SK-MEL-5 (cell line): ENCODE measurements around the gene POLR2B. TPM values are rescaled to one million over a fixed set of nuclear protein-coding genes. Genes with fewer than 3 reads are reported as not detected.
"Not testable (repeated sequence)": the region's sequence is repeated elsewhere in the genome, so short reads cannot be mapped to it uniquely, and the experiment has no call there.

ENCODE experiments used
- DNase-seq: peaks from one replicate; pipeline ENCODE4 v3.0.0-alpha.2; 2016; ENCODE audit warnings: low read depth, low spot score
- in situ Hi-C: cut with HindIII; loops from 2 replicates; pipeline ENCODE4 v1.10.0; 2016; ENCODE audit warnings: low sequenced_read_pairs, high pct_unique_total_duplicates, low pct_unique_long_range_greater_than_20kb
- total RNA-seq: library from RNA; depleted of rRNA; stranded (reverse); fragments of >200 nt; shearing (Covaris generic); gene quantifications from 2 replicates; pipeline ENCODE4 v1.2.3, GENCODE V29; 2014

The POLR2B gene
- total RNA-seq, 1 experiment from 2014 or later: 162 TPM

DNA sequence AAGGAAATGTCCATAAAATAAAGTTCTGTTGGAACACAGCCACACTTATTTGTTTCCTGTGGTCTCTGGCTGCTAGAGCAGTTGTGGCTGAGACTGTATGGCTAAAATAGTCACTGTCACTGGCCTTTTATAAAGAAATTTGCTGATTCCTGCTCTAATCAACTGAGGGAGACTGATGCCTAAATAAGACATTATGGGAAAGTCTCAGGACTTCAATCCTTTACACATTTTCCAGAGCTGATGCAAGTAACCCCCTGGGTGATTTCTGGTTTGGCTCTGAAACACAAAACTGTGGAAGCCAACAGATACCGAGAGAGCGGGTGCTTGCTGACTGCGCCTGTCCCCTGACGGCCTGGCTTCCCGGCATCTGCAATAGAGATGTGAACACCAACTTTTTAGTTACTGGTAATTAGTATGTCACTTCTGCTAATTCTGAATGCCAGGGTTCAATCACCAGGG is 64.0 kb downstream of the POLR2B start:
- in situ Hi-C loops: no loop called here
- no peak for DNase-seq

DNA sequence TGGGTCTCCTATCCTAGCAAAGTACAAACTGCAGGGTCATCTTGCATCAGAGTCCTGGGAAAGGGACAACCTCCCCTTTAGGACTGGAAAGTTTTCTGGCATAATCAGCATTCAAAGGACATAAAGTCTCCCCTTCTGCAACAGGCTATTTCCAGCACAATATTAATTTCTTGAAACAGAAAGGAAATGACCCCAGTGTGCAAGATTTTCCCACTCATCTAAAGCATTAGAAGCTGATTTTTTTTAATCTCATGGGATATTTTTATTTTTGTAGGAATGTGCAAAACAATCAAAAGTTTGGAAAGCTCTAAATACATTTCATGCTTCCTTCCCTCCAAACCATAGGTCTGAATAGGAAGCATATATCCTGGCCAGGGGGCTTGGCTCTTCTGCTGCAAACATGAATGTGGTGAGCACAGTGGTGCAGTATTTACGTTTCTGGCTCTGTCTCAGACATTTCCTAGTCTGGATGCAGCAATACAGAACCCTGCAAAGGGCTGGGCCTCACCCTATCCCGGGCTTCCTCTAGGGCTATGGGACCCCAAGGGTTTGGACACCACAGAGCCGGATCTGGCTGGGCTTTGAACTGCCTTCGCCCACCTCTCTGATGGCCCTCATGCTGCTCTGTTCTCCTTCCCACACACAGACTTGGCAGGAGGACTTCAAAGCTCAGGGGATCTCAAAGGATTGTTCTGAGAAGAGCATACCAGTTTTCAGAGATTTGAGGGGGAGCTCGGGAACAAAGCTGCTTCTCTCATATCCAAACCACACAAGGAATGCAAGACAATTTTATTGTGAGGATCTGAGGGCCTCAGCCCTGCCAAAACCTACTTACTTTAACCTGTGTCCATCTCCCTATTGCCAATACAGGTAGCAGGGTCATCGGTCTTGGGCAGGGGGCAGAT is 64.9 kb downstream of the POLR2B start:
- in situ Hi-C loops: no loop called here
- peak; percentile 55 for DNase-seq

DNA sequence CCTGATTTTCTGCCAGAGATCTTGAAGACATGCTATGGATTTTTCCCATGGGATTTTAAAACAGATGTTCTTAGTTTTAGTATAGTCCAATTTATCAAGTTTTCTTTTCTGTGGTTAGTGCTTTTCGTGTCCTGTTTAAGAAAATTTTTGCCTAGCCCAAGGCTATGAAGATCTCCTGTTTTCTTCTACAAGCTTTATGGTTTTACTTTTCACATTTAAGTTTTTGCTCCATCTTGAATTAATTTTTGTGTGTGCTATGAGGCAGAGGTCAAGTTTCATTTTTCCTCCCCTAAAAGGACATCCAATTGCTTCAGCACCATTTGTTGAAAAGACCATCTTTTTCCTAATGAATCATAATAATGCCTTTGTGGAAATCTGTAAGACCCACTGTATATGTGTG is 65.6 kb downstream of the POLR2B start:
- DNase-seq: no peak
- in situ Hi-C loops: no loop called here

DNA sequence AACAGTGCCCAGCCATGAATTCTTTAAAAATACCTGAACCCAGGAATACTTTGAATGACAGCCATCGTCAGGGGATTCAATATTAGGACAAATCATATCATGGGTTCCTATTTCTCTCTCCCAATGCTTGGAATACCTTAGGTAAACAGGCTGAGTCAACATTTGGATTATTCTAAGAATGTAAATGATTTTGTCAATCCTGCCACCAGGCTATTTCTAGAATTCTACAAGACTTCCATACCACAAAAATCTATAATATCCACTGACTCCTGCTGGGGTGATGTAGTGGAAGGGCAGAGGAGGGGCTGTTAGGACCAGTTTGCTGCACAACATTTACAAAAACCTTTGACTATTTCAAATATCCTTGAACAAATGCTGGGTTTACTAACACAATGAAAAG is 66.3 kb downstream of the POLR2B start:
- no peak for DNase-seq
- in situ Hi-C loops: no loop called here

DNA sequence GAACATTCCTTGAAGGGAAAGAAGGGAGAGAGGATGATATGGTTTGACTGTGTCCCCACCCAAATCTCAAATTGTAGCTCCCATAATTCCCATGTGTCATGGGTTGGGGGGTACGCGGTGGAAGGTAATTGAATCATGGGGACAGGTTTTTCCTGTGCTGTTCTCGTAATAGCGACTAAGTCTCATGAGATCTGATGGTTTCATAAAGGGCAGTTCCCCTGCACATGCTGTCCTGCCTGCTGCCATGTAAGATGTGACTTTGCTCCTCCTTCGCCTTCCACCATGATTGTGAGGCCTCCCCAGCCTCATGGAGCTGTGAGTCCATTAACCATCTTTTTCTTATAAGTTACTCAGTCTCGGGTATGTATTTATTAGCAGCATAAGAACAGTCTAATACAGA is 68.3 kb downstream of the POLR2B start:
- in situ Hi-C loops, DNase-seq: not testable (repeated sequence)

DNA sequence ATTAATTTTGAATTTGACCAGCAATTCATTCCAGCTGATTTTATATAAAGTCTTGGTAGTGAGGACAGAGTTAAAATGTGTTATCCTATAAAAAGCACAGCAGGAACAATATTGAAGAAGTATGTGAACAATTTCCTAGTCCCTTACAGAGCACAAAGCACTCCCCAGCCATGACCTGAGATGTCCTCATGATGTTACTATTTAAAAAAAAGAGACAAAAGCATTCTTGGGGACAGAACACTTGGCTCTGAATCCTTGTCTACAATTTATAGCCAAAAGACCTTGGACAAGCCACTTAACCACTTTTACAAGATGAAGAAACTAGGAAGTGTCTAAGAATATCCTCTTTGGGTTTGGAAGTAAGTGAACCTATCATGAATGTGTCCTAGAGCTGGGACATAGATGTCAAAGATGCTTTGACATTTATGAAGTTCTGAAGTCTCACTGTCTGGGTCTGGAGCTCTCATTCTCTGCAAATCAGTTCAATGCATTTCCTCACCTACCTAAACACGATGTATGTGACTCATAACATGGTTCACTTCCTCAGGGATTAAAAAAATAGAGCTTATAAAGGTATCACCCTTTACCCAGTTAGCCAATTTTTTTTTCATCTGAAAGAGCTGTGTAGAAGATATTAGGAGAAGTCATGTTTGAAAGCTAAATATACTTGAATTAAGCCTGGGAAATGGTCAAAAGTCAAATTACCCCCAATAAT is 70.1 kb downstream of the POLR2B start:
- in situ Hi-C loops: no loop called here
- DNase-seq: no peak

DNA sequence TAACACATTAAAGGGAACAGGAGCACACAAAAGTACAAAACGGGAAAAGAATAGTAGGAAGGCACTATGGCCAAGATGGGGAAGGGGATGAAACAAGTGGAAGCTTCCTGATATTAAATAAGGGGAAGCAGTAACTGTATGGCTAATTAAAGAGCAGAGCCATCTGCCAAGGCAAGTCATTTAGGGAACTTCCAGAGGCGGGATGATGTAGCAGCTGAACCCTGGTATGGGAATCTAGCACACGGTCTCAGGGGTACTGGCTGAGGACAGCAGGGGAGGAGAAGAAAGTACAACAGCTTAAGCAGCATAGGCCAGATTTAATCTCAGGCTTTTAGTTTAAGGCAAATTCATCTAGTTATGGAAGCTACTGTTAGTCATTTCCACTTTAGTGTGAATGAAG is 72.4 kb downstream of the POLR2B start:
- no peak for DNase-seq
- in situ Hi-C loops: no loop called here

DNA sequence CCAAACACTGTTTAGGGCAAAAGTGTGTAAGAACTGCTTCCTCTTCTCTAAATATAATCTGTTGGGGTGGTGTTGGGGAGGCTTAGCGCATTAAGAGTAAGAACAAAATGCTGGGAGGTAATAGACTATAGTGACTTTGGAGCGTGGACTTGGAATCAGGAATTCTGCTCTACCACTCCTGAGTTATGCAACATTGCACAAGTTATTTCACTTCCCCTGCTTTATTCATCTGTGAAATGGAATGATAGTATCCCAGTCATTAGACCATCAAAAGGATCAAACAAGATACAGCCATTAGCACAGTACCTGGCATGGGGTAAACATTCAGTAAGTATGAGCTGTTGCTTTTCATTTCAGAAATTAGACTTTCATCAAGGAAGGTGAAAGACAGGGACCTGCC is 72.8 kb downstream of the POLR2B start:
- in situ Hi-C loops: no loop called here
- no peak for DNase-seq

DNA sequence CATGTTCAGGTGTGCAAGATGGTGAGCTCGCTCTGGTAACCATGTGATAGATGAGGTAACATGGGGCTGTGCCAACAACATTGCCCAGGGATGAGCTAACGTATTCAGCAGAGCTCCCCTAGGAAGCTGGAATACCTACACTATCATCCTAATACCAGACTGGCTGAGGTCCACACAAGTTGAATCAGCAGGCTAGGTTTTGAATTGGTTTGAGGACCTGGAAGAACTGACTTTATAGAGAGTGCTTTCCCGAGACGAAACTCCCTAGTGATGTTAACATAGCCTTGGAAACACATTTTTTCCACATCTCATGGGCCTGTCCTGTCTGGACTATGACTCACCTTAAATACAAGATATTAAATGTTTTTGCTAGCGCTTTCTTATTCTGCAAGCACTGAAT is 74.8 kb downstream of the POLR2B start:
- DNase-seq: no peak
- in situ Hi-C loops: no loop called here

DNA sequence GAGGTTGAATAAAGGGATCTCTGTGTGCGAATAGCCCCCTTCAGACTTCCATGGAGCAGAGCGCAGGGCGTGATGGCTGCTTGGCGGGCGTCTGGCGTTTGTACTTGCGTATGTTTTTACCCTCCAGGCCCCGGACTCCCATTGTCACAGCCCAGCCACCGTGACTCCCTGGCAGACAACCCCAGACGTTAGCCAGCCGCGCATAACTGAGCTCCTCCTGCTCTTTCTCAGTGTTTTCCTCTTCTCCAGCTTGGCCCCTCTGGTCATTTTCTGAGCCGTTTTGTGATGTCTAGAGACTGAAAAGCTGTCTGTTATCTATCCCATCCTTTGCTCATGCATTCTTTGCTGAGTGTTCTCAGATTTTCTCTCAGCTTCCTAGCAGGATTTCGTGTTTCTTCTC is 77.2 kb downstream of the POLR2B start:
- no peak for DNase-seq
- in situ Hi-C loops: no loop called here

DNA sequence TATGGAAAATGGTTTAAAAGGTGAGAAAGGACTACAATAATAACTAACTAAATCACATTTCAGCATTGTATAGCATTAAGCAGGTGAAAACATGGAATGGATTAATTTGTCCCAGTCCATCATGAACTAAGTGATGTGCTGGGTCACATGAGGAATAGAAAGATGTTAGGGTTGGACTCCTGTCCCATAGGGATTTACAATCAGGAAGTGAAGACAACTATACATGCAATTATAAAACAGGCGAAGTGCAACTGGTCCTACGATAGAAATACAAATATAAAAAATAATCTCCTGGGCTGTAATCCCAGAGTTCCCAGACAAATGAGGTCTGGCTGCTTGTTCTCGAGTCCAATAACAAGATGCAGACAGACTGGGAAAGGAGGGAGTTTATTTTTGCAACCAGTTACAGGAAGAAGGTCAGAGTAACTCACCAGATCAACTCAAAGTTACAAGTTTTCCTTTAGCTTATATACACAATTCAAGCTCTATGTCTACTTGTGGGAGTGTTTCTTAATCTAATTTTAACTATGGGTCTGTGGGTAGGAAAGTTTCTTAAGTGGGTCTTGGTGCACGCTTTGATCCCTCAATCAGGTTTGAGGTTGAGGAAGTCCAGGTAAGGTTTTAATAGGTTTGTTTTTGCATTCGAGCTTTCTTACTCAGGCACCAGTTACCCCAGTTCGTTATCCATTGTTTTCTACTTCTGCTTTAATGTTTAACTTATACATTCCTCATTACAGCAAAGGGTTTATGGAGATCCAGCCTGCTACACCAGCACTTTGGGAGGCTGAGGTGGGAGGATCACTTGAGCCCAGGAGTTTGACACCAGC is 81.4 kb downstream of the POLR2B start:
- in situ Hi-C loops: no loop called here
- DNase-seq: no peak

DNA sequence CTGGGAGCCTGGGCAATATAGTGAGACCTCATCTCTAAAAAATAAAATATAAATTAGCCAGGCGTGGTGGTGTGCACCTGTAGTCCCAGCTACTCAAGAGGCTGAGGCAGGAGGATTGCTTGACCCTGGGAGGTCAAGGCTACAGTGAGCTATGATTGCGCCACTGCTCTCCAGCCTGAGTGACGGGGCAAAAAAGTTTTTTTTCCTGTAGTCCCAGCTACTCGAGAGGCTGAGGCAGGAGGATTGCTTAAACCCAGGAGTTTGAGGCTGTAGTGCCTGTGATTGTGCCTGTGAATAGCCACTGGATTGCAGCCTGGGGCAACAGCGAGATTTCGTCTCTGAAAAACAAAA is 82.0 kb downstream of the POLR2B start:
- in situ Hi-C loops, DNase-seq: not testable (repeated sequence)

DNA sequence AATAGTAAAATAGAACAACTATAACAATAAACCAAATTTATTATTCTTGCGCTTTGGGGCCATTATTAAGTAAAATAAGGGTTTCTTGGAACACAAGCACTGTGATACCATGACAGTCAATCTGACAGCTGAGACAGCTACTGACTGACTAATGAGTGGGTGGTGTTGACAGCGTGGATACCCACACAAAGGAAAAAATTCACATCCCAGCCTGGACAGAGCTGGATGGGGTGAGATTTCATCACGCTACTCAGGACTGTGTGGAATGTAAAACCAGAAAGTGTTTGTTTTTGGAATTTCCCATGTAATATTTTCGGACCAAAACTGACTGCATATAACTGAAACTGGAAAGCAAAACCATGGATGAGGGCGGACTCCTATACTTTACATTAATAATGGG is 82.7 kb downstream of the POLR2B start:
- in situ Hi-C loops: no loop called here
- DNase-seq: no peak

DNA sequence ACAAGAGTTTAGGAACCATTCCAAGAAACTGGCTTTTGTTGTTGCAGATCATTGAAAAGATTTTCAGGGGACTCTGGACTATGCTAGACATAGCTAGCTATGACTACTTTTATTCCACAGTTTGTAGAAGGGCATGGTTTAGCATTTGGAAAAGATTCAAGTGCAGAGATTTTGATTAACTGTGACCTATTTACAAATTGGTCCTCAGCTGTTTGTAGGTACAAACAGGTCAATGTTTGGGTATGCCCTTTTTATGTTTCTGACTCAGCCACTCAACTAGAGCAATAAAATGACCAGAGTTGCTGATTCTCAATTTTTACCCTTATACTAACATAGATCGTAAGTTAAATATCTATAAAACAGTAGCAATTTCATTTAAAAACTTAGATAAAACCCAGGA is 84.8 kb downstream of the POLR2B start:
- in situ Hi-C loops: no loop called here
- DNase-seq: no peak

DNA sequence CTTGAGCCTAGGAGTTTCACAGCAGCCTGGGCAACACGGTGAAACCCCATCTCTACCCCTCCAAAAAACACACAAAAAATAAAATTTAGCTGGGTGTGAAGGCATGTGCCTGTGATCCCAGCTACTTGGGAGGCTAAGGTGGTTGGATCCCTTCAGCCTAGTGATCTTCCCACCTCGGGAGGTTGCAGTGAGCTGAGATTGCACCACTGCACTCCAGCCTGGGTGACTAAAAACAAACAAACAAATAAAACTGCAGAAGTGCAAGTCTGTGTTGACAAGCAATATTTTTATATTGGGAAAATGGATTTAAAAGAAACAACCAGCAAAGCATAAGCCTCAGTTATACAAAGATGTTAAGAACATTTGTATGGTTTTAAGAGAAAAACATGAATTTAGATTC is 85.4 kb downstream of the POLR2B start:
- in situ Hi-C loops: no loop called here
- no peak for DNase-seq

DNA sequence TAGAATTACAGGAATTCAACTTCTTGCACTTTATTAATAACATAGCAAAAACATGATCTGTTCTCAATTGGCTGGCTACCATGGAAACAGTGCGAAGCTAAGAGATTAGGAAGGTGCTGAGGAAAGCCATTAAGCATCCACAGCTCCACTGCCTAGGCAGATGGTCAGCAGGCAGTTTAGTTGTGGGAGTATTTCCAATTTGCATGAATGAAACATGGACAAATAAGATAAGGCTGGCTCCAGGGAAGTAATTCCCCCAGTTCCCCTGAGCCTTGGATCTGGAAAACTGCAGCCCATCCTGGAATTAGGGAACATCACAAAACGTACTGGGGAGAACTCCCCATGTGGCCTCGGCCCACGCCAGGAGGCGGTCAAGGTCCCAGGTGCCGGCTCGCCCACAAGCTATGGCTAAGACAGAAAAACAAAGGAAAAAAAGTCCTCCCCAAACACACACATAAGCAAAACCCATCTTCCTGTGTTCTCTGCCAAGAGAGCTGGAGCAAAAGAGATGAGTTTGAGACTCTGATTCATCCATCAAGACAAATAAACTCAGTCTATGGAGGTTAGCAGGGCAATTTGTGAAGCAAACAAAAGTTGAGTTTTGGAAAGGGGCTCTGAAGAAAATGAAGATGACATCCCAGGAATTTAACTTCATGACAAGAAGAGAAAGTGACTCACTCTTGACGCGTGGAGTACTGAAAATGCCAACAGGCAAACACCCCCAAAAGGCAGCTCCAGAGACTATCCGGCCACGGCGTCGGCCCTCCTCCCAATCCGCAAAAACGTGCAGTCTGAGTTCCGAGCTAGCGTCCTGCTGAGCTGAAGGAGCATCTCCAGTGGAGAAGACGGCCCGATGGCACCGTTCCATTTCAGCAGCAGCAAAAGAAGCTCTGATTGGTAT is 86.4 kb downstream of the POLR2B start:
- in situ Hi-C loops: no loop called here
- no peak for DNase-seq

DNA sequence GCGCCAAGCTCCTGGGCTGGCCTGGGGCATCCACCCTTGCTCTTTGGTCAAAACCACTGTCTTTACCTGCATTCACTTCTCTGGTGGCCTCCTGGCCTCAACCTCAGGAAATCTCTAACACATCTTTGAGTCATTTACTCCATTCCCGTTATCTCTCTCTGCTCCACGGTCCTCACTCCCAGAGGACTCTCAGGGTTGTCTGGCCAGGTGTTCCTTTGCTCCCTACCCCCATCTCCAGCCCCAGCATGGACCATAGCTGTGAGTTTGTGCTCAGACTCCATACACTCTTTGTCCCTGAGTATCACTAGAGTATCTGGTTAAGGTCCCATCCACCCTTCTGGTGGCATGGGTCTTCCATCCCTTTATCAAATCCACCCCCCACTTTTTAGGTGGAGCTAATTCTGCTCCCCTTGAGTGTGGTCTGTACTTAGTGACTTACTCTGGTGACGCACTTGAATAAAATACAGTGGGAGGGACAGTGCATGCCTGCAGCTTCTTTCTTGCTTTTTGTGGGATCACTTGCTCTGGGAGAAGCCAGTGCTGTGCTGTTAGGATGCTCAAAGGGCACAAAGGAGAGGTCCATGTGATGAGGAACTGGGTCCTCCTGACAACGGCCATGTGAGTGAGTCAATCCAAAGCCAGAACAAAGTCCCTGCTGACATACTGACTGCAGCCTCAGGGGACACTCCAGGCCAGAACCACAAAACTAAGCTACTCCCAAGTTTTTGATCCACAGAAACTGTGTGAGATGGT is 87.2 kb downstream of the POLR2B start:
- in situ Hi-C loops: no loop called here
- DNase-seq: no peak
